Mesenteric fat pad (tissue), 1 donor: ENCODE data around the gene FAM47E. TPM values are rescaled to one million over a fixed set of nuclear protein-coding genes. Genes with fewer than 3 reads are reported as not detected.
"Not testable (repeated sequence)": the region's sequence is repeated elsewhere in the genome, so short reads cannot be mapped to it uniquely, and the experiment has no call there.

Experiments used
- DNase-seq: peaks from one replicate; pipeline ENCODE4 v3.0.0-alpha.2; 2020; ENCODE audit warnings: low spot score
- total RNA-seq: library from RNA; stranded (reverse); fragmentation: NEBNext Ultra II Directional; extraction: Animal tissue kit (Norgen Biotek cat#: 25700); gene quantifications from one replicate; pipeline ENCODE4 v1.2.1, GENCODE V29; 2021
- donor health status: DM: yes; HTN: yes; CAD: no.

FAM47E gene
- total RNA-seq, 1 donor from 2014 or later: 3.3 TPM

GRCh38 chr4:76224171-76224570, 27.4 kb upstream of the FAM47E start:
- DNase-seq: no peak

- no peak for DNase-seq
Observed at GRCh38 chr4:76226418-76226817, 25.1 kb upstream of the FAM47E start.

- DNase-seq: no peak
Observed at GRCh38 chr4:76232681-76233080, 18.8 kb upstream of the FAM47E start.

GRCh38 chr4:76233083-76233482, 18.4 kb upstream of the FAM47E start:
- DNase-seq: no peak

GRCh38 chr4:76233529-76233928, 18.0 kb upstream of the FAM47E start:
- DNase-seq: no peak

GRCh38 chr4:76233967-76234678, 17.4 kb upstream of the FAM47E start:
- DNase-seq: no peak

GRCh38 chr4:76234679-76235044, 16.9 kb upstream of the FAM47E start:
- no peak for DNase-seq

- DNase-seq: no peak
Observed at GRCh38 chr4:76235407-76235806, 16.1 kb upstream of the FAM47E start.

- DNase-seq: no peak
Observed at GRCh38 chr4:76235915-76236314, 15.6 kb upstream of the FAM47E start.

- no peak for DNase-seq
Observed at GRCh38 chr4:76238236-76238635, 13.3 kb upstream of the FAM47E start.

- no peak for DNase-seq
Observed at GRCh38 chr4:76238701-76239100, 12.8 kb upstream of the FAM47E start.

GRCh38 chr4:76240236-76240635, 11.3 kb upstream of the FAM47E start:
- DNase-seq: no peak

GRCh38 chr4:76243877-76244276, 7.6 kb upstream of the FAM47E start:
- DNase-seq: not testable (repeated sequence)

GRCh38 chr4:76246025-76246424, 5.5 kb upstream of the FAM47E start:
- DNase-seq: no peak

- DNase-seq: no peak
Observed at GRCh38 chr4:76246852-76247251, 4.7 kb upstream of the FAM47E start.

- no peak for DNase-seq
Observed at GRCh38 chr4:76250962-76251361, 559 bp upstream of the FAM47E start.

GRCh38 chr4:76252271-76252653, 741 bp downstream of the FAM47E start:
- no peak for DNase-seq

- no peak for DNase-seq
Observed at GRCh38 chr4:76253511-76253910, 2.0 kb downstream of the FAM47E start.

GRCh38 chr4:76256032-76256431, 4.5 kb downstream of the FAM47E start:
- DNase-seq: no peak

GRCh38 chr4:76256968-76257367, 5.4 kb downstream of the FAM47E start:
- no peak for DNase-seq

- no peak for DNase-seq
Observed at GRCh38 chr4:76257824-76258223, 6.3 kb downstream of the FAM47E start.

GRCh38 chr4:76260571-76260970, 9.1 kb downstream of the FAM47E start:
- no peak for DNase-seq

GRCh38 chr4:76265631-76266218, 14.2 kb downstream of the FAM47E start:
- no peak for DNase-seq
